ENCODE results near the gene ANO3. TPM values are rescaled to one million over a fixed set of nuclear protein-coding genes. Genes with fewer than 3 reads are reported as not detected.

ANO3 gene
- total and polyA plus RNA-seq, 2 of the 4 experiments (the other 2 are of a cell fraction) = 0.02 to 0.18 TPM

- in situ Hi-C loops (cut with MboI; ENCODE audit: low sequenced_read_pairs) (no loop called here), intact Hi-C loops (cut with micrococcal nuclease) (no loop called here), dilution Hi-C loops (cut with HindIII; ENCODE audit: low sequenced_read_pairs, unreplicated experiment) (no loop called here)
- Histone ChIP-seq H3K79me1 (ENCODE audit: low read depth in 1 of 2, low read length in 2 of 2) (no peaks in the 10 kb centered on the region), H3K9me1 (ENCODE audit: insufficient read depth, low read length) (no peaks in the 10 kb centered on the region), H3K27ac (ENCODE audit: insufficient read depth, low read length) (no peak overlapping the region), H3K27me3 (ENCODE audit: control insufficient read depth, insufficient read depth, low read length) (no peaks in the 10 kb centered on the region), H3K18ac (ENCODE audit: low read depth, low read length) (no peak overlapping the region), H3K4me1 (ENCODE audit: control insufficient read depth, insufficient read depth, low read length) (no peaks in the 10 kb centered on the region), H2AFZ (replicated peaks; ENCODE audit: low read length, poor library complexity) (no peak overlapping the region), H3K4me2 (ENCODE audit: low read depth, low read length) (no peak overlapping the region), H2AK5ac (ENCODE audit: low read depth, low read length) (no peak overlapping the region), H2BK20ac (ENCODE audit: low read depth, low read length) (no peak overlapping the region), H3K23ac (ENCODE audit: low read depth, low read length) (no peak overlapping the region), H4K5ac (ENCODE audit: low read depth, low read length) (no peak overlapping the region), H3K56ac (ENCODE audit: extremely low read depth, insufficient read depth, low read length) (no peak overlapping the region), H4K91ac (ENCODE audit: insufficient read depth, low read depth, low read length) (no peak overlapping the region), H3K36me3 (ENCODE audit: control insufficient read depth, insufficient read depth, low read length) (no peaks in the 10 kb centered on the region), H4K8ac (ENCODE audit: low read depth in 2 of 2, low read length in 2 of 2) (no peak overlapping the region), H2BK5ac (ENCODE audit: low read depth, low read length, poor library complexity, severe bottlenecking) (no peak overlapping the region), H3K9me3 (ENCODE audit: control insufficient read depth, insufficient read depth, low read length) (no peaks in the 10 kb centered on the region), H4K20me1 (ENCODE audit: insufficient read depth, low read length) (no peaks in the 10 kb centered on the region), H2BK120ac (ENCODE audit: low read depth, low read length) (no peak overlapping the region), H3K4ac (ENCODE audit: low read depth, low read length) (no peak overlapping the region), H3K14ac (replicated peaks; ENCODE audit: low read depth, low read length) (no peak overlapping the region), H3K4me3 (ENCODE audit: insufficient read depth, low read depth, low read length) (no peak overlapping the region), H2AK9ac (replicated peaks; ENCODE audit: low read depth, low read length, poor library complexity) (no peak overlapping the region), H2BK15ac (ENCODE audit: low read depth, low read length) (no peak overlapping the region), H3K9ac (ENCODE audit: low read depth, low read length) (no peak overlapping the region)
- ChIA-PET POLR2A (ENCODE audit: unreplicated experiment) (no interaction called here), CTCF (no interaction called here)
- ATAC-seq (ENCODE audit: low read depth) (no peak), DNase-seq (no peak)
- no CpG with 5 or more reads among the region's 1 CpG for WGBS, 2 experiments (ENCODE audit: extremely low coverage in 2 of 2, insufficient read length in 1 of 2)
- no TSS peak for BruUV-seq (replicated peaks)
- TF ChIP-seq RCOR1 (IDR thresholded peaks at IDR 0.05; ENCODE audit: insufficient replicate concordance, low read length) (no peak), USF2 (IDR thresholded peaks at IDR 0.05; ENCODE audit: low read depth, low read length) (no peak), SMC3 (IDR thresholded peaks at IDR 0.05; ENCODE audit: low read depth, low read length) (no peak), MAFK (IDR thresholded peaks at IDR 0.05; ENCODE audit: low read depth, low read length) (no peak), POLR2A (IDR thresholded peaks at IDR 0.05; ENCODE audit: low read depth, low read length) (no peak), ELK1 (IDR thresholded peaks at IDR 0.05; ENCODE audit: borderline replicate concordance, low read depth, low read length) (no peak), MXI1 (IDR thresholded peaks at IDR 0.05; ENCODE audit: borderline replicate concordance, low read depth, low read length) (no peak), BHLHE40 (IDR thresholded peaks at IDR 0.05; ENCODE audit: low read depth, low read length) (no peak)
Measured at GRCh38 chr11:26618441-26618840, 286.5 kb downstream of the ANO3 start.
